CMK (cell line): ENCODE data around the gene KRTAP4-12.
"Not testable (repeated sequence)": the region's sequence is repeated elsewhere in the genome, so short reads cannot be mapped to it uniquely, and the experiment has no call there.

Experiments used
- DNase-seq: peaks from one replicate; pipeline ENCODE4 v3.0.0-alpha.2; 2010; ENCODE audit warnings: low read depth

The KRTAP4-12 gene

GRCh38 chr17:41088760-41089352, 35.1 kb downstream of the KRTAP4-12 start:
- not testable (repeated sequence) for DNase-seq

- DNase-seq, result not testable (repeated sequence)
Measured at GRCh38 chr17:41084100-41084856, 39.7 kb downstream of the KRTAP4-12 start, which contains the start of gene KRTAP4-7. TSS of gene KRTAP4-7 (plus strand) at chr17:41084150. CDS start at chr17:41084207, 57 bp downstream.

- DNase-seq, result not testable (repeated sequence)
Measured at GRCh38 chr17:41083427-41083826, 40.6 kb downstream of the KRTAP4-12 start.

GRCh38 chr17:41082626-41083025, 41.4 kb downstream of the KRTAP4-12 start:
- no peak for DNase-seq

GRCh38 chr17:41076788-41077187, 47.2 kb downstream of the KRTAP4-12 start:
- DNase-seq, result no peak

- DNase-seq, result no peak
Measured at GRCh38 chr17:41073676-41074075, 50.3 kb downstream of the KRTAP4-12 start.
